Inferior parietal cortex (tissue), 1 donor: ENCODE measurements around the gene MOCS3.
"Not testable (repeated sequence)": the region's sequence is repeated elsewhere in the genome, so short reads cannot be mapped to it uniquely, and the experiment has no call there.

Experiments used
- DNase-seq: peaks from one replicate; pipeline ENCODE4 v3.0.0-alpha.2; 2016; ENCODE audit errors: extremely low spot score

The MOCS3 gene

GRCh38 chr20:50932016-50932485, 26.6 kb upstream of the MOCS3 start:
- DNase-seq: no peak

- DNase-seq: no peak
Measured at GRCh38 chr20:50932691-50933280, 25.8 kb upstream of the MOCS3 start.

- no peak for DNase-seq
Measured at GRCh38 chr20:50933589-50933988, 25.0 kb upstream of the MOCS3 start.

- DNase-seq: no peak
Measured at GRCh38 chr20:50943069-50943468, 15.5 kb upstream of the MOCS3 start.

DNA sequence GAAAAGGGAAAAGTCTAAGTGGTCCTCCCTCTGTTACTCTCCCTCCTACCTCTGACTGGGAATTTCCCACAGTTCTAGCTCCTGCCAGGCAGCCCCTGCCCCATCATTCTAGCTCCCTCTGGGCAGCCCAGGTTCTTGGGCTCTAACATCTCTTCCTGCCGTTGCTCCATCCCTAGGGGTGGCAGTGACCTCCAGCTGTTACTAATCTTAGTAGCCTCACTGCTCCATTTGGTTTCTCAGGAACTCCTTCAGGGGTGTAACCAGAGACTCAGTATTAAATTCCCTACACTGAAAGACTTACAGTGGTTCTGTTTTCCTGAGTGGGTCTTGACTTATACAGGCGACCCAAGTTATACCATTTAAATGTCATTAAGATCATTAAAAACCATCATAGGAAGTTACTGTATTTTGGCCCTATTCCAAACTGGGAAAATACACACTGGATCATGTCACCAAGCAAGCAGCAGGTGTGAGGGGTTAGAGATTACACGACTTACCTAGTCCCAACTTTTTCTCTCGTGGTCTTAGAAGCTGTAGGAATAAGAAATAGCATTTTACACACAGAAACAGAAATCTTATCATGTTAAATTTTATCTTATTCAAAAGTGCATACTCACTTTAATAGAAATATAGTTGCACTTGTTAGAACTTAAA, 10.4 kb upstream of the MOCS3 start:
- no peak for DNase-seq

DNA sequence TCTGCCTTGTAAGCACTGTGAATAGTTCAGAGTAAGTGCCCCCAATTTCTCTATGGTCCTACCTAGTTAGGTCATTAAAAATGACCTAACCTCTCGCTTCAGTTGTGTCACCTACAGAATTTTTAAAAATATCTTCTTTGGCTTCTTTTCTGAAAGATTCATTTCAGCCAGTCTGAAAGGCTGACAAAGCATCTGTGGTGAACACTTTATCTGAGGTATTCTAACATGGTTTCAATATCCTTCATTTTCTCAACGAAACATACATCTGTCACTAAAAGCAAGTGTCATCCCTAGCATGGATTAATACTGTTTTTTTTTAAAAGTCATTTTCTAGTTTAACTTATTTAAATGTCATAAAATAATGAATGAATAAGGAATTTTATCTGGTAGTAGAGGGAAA, 5.4 kb upstream of the MOCS3 start:
- DNase-seq: no peak

DNA sequence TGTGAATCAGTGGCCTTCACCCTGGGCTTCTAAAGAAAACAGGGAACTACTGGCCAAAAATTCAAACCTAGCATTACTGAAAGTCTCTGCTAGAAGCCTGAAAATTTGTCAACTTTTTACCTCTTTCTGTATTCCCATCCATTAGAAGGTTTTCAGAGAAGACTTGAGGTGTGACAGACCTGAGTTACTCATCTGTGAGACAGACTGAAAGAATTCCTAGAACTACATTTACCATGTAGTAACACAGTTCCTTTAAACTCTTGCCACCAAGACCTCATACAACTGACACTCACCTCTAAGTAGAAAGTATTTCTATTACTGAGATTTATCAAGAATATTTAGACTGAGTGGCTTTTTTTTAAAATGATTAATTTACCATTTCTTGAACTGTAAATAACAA, 4.8 kb upstream of the MOCS3 start:
- no peak for DNase-seq

DNA sequence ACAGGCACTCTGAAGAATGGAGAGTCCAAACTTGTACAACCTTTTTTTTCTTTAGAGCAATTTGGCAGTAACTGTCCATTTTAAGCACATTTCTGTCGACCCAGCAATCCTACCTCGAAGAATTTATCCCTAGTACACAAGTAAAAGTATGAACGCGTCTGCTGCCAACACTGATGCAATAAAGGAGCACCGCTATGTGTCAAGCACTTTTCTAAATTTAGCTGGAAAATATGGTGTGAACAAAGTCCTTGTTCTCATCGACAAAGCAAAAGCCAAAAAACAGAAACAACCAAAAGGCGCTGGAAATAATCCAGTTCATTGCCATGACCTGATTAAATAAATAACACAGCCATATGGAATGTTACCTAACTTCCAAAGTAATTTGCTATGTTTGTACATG, 1.3 kb upstream of the MOCS3 start:
- no peak for DNase-seq

GRCh38 chr20:50957798-50958614, 612 bp upstream of the MOCS3 start, which contains the start of gene DPM1:
Gene DPM1, minus strand, starts transcription at chr20:50958532. Its CDS starts 9 bp downstream, at chr20:50958523.
- DNase-seq: peak; percentile 22

DNA sequence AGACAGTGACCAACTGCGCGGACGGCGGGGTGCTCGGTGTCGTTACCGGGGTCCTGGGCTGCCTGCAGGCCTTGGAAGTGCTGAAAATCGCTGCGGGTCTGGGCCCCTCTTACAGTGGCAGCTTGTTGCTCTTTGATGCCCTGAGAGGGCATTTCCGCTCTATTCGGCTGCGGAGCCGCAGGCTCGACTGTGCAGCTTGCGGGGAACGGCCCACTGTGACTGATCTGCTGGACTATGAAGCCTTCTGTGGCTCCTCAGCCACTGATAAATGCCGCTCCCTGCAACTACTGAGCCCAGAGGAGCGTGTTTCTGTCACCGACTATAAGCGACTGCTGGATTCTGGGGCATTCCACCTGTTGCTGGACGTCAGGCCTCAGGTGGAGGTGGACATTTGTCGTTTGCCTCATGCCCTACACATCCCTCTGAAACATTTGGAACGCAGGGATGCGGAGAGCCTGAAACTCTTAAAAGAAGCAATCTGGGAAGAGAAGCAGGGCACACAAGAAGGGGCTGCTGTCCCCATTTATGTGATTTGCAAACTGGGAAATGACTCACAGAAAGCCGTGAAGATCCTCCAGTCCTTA, 1.0 kb downstream of the MOCS3 start:
- no peak for DNase-seq

- no peak for DNase-seq
Measured at GRCh38 chr20:50967586-50967985, 9.0 kb downstream of the MOCS3 start.

- DNase-seq: no peak
Measured at GRCh38 chr20:50968289-50968688, 9.7 kb downstream of the MOCS3 start.

DNA sequence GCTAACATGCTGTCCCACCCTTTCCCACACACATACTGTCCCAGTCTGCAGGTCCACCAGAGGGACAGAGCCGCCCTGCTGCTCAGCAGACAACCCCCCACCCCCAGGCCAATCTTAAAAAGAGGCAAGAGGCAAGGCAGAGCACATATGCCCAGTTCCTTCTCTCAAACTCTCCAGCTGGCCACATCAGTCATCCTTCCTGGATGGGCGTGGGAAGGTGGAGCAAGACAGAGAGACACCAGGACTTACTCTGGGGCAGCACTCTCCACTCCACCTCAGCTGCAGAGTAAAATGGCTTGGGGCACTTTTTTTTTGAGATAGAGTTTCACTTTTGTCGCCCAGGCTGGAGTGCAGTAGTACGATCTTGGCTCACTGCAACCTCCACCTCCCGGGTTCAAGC, 10.8 kb downstream of the MOCS3 start:
- DNase-seq: no peak

DNA sequence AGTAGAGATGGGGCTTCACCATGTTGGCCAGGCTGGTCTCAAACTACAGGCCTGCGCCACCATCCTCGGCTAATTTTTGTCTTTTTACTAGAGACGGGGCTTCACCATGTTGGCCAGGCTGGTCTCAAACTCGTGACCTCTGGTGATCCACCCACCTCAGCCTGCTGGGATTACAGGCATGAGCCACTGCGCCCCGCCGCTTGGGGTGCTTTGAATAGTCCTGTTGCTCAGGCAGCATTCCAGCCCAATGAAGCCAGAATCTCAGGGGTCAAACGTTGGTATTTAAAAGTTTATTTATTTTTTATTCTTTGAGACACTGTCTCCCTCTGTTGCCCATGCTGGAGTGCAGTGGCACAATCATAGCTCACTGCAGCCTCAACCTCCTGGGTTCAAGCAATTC, 11.3 kb downstream of the MOCS3 start:
- no peak for DNase-seq

- no peak for DNase-seq
Measured at GRCh38 chr20:50975701-50976330, 17.2 kb downstream of the MOCS3 start.

DNA sequence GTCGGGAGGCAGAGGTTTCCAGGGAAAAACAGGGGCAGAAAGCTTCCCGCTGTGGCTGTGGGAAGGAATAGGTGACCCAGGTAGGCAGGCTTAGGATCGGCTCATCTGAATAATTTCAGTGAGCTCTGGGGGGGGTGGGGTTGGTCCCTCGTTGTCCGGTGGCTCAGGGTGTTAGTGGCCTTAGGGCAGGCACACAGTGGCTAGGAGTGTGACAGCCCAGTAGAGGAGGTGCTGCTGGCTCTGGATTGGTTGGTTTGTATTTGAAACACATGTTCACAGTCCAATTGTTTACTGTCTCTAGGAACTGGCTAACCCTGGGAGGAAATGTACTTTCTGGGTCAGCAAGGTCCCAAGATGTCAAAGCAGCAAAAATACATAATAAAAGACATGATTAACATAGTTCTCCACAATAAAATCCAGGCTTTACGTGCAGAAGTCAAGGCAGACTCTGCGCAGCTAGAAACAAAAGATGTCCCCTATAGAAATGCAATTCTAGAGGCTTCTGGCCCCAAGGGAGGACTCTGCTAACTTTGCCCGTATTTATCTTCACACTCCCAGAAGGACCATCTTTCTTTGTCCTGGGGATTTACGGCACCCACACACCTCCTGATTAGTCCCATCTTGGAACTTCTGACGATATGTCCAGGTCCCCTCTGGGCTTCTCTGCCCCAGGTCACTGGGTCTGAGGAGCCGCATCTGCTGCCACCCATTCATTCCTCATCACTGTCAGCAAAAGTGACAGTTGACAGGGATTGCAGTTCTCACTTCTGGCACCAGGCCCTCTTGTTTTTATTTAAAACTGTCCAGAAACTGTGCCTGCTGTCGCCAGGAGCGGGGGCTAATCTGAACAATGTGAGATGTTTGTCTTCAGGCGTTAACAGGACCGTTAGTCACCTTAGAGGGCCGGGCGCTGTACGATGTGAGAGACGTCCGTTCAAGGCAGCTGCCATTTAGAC, 18.7 kb downstream of the MOCS3 start:
- DNase-seq: no peak

- DNase-seq: not testable (repeated sequence)
Measured at GRCh38 chr20:50978533-50978932, 19.9 kb downstream of the MOCS3 start.

DNA sequence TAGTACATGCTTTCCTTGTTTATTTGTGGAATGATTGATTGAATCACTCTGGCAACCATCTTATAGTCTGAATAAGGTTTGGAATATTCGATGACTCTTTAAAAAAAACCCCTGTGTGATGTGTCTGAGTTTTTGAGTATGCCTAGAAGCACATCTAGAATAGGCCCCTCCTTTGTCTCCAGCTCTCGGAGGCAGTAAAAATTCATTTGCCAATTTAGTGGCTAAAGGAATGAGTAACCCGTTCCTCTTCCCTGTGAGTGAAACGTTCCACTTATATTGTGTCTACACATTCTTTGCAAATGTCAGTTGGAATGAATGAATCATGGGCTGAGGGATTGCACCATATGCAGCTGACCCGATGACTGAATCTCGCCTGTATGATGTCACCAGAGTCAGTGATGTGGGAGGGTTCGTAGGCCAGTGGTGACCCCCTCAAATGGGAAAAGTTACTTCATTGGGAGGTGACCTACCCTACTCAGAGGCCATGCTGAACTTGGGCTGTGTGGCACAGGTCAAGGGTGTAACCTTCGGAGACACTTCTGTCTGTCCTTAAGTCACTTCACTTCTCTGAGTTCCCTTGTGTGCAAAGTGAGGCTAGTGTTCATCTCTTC, 21.6 kb downstream of the MOCS3 start:
- no peak for DNase-seq

- peak; percentile 77 for DNase-seq
Measured at GRCh38 chr20:50980851-50981713, 22.5 kb downstream of the MOCS3 start.
